Left renal pelvis (tissue), 4 donors: ENCODE data around the gene SLC44A2. TPM values are rescaled to one million over a fixed set of nuclear protein-coding genes. Genes with fewer than 3 reads are reported as not detected.

ENCODE experiments used
- DNase-seq, 4 donors: peaks; one replicate each; pipeline ENCODE4 v3.0.0-alpha.2; 2013; ENCODE audit warnings: low read depth in 4 of 4, low spot score in 3 of 4
- polyA plus RNA-seq, 4 donors: library from polyadenylated mRNA; unstranded; fragments of 120-200 nt; gene quantifications; one replicate each; pipeline ENCODE4 v1.2.1, GENCODE V29; 2013; ENCODE audit not compliant: insufficient read length in 4 of 4

Gene SLC44A2
- 100 to 1,000 TPM; 134 to 211 (median 197) TPM for polyA plus RNA-seq

- peak in 3 of 4 donors; percentile 77 for DNase-seq
Observed at GRCh38 chr19:10625003-10625761, at the start of gene SLC44A2. Gene SLC44A2, plus strand, starts transcription at chr19:10625553. Its CDS starts 81 bp downstream, at chr19:10625634.

GRCh38 chr19:10577951-10578350 is 47.4 kb upstream of the SLC44A2 start:
- DNase-seq, result no peak

- DNase-seq, result peak; percentile 74 to 88 (median 82)
Observed at GRCh38 chr19:10580979-10581631, 44.2 kb upstream of the SLC44A2 start.

GRCh38 chr19:10582091-10582490 is 43.3 kb upstream of the SLC44A2 start:
- DNase-seq, result no peak

- DNase-seq, result no peak
Observed at GRCh38 chr19:10583036-10583776, 42.1 kb upstream of the SLC44A2 start.

- no peak for DNase-seq
Observed at GRCh38 chr19:10586396-10586795, 39.0 kb upstream of the SLC44A2 start.

GRCh38 chr19:10587022-10587838 is 38.1 kb upstream of the SLC44A2 start, which contains the start of gene AP1M2:
Gene AP1M2, minus strand, starts transcription at chr19:10587312. Its CDS starts 81 bp downstream, at chr19:10587231.
- no peak for DNase-seq

GRCh38 chr19:10587839-10588150 is 37.6 kb upstream of the SLC44A2 start:
- DNase-seq, result no peak

GRCh38 chr19:10593148-10593547 is 32.2 kb upstream of the SLC44A2 start:
- DNase-seq, result no peak

- DNase-seq, result no peak
Observed at GRCh38 chr19:10593820-10594637, 31.3 kb upstream of the SLC44A2 start.

- DNase-seq, result no peak
Observed at GRCh38 chr19:10600149-10600548, 25.2 kb upstream of the SLC44A2 start.

GRCh38 chr19:10601999-10602329 is 23.4 kb upstream of the SLC44A2 start:
- DNase-seq, result no peak

- DNase-seq, result peak in 1 of 4 donors; percentile 44
Observed at GRCh38 chr19:10602330-10603083, 22.8 kb upstream of the SLC44A2 start.

- DNase-seq, result no peak
Observed at GRCh38 chr19:10603084-10603872, 22.1 kb upstream of the SLC44A2 start.

GRCh38 chr19:10603873-10604459 is 21.4 kb upstream of the SLC44A2 start:
- no peak for DNase-seq

- DNase-seq, result no peak
Observed at GRCh38 chr19:10604460-10604980, 20.8 kb upstream of the SLC44A2 start.

GRCh38 chr19:10611907-10612306 is 13.4 kb upstream of the SLC44A2 start:
- DNase-seq, result no peak
